Kidney capillary endothelial cell (primary cell): ENCODE results near the gene ACYP2.
"Not testable (repeated sequence)": the region's sequence is repeated elsewhere in the genome, so short reads cannot be mapped to it uniquely, and the experiment has no call there.

Experiments
- DNase-seq: peaks from one replicate; pipeline ENCODE4 v3.0.0-alpha.2; 2018; ENCODE audit warnings: low spot score

Gene ACYP2

GRCh38 chr2:54099370-54099769 is 16.0 kb upstream of the ACYP2 start:
- no peak for DNase-seq

GRCh38 chr2:54099829-54100585 is 15.4 kb upstream of the ACYP2 start:
- no peak for DNase-seq

- no peak for DNase-seq
Observed at GRCh38 chr2:54100772-54101171, 14.6 kb upstream of the ACYP2 start.

GRCh38 chr2:54103454-54104314 is 11.7 kb upstream of the ACYP2 start:
- DNase-seq: peak; percentile 88

GRCh38 chr2:54106631-54107454 is 8.6 kb upstream of the ACYP2 start:
- peak; percentile 52 for DNase-seq

GRCh38 chr2:54107455-54107764 is 8.0 kb upstream of the ACYP2 start:
- no peak for DNase-seq

GRCh38 chr2:54107903-54108615 is 7.4 kb upstream of the ACYP2 start:
- no peak for DNase-seq

GRCh38 chr2:54109848-54110247 is 5.6 kb upstream of the ACYP2 start:
- DNase-seq: no peak

GRCh38 chr2:54114479-54114878 is 936 bp upstream of the ACYP2 start:
- DNase-seq: not testable (repeated sequence)

- no peak for DNase-seq
Observed at GRCh38 chr2:54114936-54115283, 505 bp upstream of the ACYP2 start.

- not testable (repeated sequence) for DNase-seq
Observed at GRCh38 chr2:54116598-54116997, 1.2 kb downstream of the ACYP2 start.

GRCh38 chr2:54120950-54121349 is 5.5 kb downstream of the ACYP2 start:
- DNase-seq: no peak

GRCh38 chr2:54122171-54122935 is 6.9 kb downstream of the ACYP2 start:
- DNase-seq: no peak

- DNase-seq: no peak
Observed at GRCh38 chr2:54122939-54123338, 7.5 kb downstream of the ACYP2 start.

GRCh38 chr2:54127174-54127573 is 11.8 kb downstream of the ACYP2 start:
- DNase-seq: not testable (repeated sequence)

GRCh38 chr2:54133056-54133455 is 17.6 kb downstream of the ACYP2 start:
- DNase-seq: no peak

- DNase-seq: no peak
Observed at GRCh38 chr2:54139210-54139609, 23.8 kb downstream of the ACYP2 start.

- no peak for DNase-seq
Observed at GRCh38 chr2:54143780-54144179, 28.4 kb downstream of the ACYP2 start.

GRCh38 chr2:54148391-54148790 is 33.0 kb downstream of the ACYP2 start:
- DNase-seq: no peak

GRCh38 chr2:54149638-54150441 is 34.4 kb downstream of the ACYP2 start:
- no peak for DNase-seq
